HG02981 (cell line): ENCODE data around the gene FUOM.
"Not testable (repeated sequence)": the region's sequence is repeated elsewhere in the genome, so short reads cannot be mapped to it uniquely, and the experiment has no call there.

Source experiments
- ATAC-seq: cut with Tn5 transposase; IDR thresholded peaks from one replicate; pipeline ENCODE4 v1.9.1; 2021; ENCODE audit warnings: mild to moderate bottlenecking, moderate library complexity; ENCODE audit not compliant: unreplicated experiment

The FUOM gene

DNA sequence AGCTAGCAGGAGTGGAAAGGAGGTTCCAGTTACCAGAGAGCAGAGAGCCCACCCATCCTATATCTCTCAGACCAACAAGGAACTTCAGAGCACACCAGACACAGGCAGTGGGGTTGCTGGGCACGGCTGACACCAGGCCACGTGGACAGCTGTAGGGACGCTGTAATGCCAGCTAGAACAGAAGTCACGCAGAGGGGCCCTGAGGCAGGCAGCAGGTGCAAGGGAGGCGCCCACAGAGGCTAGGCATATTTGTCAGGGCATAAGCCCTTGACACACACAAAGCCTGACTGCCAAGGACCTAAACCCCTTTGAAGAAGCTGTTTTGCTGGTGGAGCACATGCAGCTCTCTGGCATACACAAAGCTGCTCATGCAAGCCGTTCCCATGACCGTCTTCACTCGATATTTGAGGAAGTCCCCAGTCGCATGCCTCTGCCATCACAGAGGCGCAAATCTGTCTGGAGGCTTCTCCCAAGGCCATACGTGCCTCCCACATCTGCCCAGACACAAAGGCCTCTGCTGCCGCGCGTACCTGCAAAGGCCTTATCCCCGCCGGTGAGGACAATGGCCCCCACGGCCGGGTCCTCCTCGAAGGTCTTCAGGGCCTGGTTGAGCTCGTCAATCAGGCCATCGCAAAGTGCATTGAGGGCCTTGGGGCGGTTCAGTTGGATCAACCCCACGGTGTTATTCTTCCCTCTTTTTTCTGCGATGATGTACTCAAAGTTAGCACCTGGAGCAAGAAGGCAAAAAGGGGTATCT, 12.4 kb upstream of the FUOM start:
- no peak for ATAC-seq

DNA sequence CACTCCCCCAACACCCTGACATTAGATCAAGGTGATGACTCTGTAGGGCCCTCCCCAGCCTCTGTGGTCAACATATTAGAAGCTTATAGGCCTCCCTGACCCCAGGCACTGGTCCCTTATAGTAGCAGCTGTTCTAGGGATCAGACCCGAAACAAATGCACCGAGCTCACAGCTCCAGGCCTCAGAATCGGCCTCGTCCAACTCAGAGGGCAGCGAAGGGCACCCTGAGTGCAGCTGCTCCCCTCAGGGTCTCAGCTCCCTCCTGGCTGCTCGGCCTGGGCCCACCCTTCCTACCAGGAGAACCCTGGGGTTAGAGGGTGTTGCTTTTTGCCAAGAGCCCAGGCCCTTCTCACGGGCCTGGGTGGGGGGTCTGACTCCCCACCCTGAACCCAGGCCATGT, 10.3 kb upstream of the FUOM start:
- ATAC-seq, result no peak

DNA sequence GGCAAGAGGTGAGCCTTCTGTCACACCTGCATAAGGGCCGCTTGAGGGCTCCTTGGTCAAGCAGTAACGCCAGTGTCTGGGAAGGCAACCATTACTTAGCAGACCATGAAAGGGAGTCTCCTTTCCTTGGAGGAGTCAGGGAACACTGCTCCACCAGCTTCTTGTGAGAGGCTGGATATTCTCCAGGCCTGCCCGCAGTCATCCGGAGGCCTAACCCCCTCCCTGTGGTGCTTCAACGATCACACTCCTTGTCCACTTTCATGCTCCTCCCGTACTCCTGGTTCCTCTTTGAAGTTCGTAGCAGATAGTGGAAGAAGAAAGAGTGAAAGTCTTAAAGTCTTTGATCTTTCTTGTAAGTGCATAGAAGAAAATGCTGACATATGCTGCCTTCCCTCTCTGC, 9.6 kb upstream of the FUOM start:
- not testable (repeated sequence) for ATAC-seq

DNA sequence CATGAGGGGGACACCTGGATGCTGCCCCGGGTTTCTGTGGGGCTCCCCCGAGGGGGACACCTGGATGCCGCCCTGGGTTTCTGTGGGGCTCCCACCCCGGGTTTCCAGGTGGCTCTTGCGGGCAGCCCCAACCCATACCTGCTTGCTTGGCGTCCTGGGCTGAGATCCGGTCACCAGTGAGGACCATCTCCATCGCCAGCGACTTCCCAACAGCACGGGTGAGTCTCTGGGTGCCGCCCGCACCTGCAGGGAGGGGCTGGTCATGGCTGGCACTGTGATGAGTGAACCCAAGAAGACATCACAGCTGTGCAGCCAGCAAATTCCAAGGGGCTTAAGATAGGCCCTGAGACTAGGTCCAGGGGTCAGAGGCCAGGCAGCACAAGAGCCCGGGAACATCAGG, 8.9 kb upstream of the FUOM start:
- no peak for ATAC-seq

DNA sequence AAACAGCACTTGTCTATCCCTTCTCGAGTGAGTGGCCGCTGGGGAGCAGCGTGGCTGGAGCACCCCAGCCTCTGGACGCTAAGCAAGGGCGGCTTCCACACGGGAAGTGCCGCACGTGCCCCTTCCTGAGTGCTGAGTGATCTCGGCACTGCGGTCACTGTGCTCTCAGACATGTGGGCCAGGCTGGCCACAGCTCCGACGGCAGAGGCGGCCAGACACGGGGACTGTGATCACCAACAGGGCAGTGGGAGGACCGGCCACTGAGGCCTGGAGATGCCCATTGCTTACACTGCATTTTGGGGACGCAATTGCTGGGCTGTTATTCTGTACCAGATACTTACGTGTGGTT, 8.3 kb upstream of the FUOM start:
- ATAC-seq, result no peak

DNA sequence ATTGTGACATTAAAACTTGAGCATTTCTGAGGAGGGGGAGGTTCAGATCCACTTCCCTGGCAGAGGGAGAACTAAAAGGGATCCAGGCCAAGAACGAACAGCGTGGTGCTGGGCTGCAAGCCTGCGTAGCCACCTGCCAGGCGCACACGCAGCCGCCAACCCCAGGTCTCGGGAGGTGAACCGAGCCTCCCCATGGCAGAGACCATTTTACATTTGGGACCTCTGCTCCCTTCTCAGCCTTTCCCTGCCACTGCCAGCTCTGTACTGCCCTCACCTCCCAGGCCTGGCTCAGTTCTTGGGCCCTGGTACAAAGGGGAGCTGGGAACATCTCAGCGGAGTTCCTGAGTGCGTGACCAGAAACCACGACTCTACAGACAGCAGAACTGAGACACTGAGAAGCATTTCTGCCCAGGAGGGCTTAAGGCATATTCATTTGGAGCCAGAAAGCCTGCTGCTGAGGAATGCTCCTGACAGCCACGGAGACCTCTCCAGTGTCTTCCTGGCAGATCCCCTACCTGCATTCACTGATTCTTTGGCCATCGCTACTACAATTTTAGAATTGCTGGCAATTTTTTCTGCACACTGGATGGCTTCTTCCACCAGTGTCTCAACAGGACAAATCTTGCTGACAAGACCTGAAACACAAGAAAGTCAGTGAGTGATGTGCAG, 7.8 kb upstream of the FUOM start:
- ATAC-seq, result no peak

DNA sequence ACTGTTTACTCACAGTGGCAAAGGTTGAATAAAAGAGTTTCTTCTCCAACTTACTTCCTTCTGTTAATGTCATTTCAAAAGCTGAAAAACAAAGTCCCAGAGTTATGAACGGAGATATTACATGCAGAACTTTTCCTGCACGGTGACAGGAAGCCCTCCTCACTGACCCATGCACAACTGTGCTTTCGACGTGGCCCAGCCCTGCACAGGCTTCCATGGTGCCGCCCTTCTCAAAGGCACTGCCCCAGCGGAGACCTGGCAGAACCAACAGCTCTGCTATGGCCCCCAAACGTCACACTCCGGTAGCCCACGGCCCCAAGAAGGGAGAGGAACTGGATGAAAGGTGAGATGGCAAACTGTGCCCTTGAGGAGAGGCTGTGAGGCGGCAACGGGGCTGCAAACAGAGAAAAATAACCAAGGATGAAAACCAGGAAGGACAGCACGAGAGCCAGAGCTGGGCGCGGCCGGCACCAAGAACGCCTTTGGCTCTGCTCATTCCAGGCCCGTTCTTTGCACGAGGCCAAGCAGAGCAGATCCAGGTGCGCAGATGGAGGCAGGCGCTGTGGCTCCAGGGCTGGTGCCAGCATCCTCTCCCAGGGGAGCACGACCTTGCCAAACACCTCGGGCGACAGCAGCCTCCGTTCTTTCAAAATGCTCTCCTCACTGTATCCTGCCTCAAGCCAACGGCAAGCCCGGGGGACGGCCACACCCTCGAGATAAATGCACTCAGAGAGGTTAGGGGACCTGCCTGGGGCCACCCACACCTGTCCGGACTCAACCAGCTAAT, 7.0 kb upstream of the FUOM start:
- ATAC-seq, result no peak

DNA sequence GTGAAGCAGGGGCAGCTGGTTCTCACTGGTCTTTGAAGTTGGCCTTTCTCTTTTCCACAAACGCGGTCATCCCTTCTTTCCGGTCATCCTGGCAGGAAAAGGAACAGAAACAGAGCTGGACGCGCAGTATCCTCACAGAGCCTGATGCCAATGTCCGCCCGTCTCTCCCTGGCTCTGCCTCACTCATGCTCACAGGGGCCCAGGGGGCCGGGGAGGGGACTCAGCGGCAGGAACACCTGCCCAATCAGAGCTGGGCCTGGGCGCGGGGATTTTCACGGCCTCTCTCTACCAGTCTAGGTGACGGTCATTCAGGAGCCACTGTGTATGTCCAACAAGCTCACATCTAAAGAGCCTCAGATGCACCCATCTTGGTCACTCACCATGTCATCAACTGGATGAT, 5.0 kb upstream of the FUOM start:
- no peak for ATAC-seq

DNA sequence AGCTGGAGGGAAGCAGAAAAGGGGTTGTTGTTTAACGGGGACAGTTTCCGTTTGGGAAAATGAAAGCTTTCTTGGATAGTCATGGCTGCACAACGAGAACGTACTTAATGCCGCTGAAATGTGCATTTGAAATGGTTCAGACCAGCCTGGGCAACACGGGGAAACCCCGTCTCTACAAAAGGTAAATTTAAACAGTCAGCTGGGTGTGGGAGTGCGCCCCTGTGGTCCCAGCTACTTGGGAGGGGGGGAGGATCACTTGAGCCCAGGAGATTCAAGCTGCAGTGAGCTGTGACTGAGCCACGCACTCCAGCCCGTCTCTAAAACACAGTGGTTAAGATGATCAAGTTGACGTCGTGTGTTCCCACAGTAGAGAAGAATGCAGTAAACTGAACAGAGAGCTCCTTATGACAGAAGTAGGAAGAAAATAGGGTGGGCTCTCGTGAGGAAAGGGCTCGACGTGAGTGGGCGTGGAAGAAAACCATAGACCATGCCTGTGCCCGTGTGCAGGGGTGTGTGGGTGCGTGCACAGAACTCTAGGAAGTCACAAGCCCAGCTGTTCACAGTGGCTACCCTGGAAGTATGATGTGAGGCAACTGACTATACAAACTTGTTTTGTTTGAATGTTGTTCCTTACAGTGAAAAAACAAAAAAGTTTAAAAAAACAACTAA, 4.1 kb upstream of the FUOM start:
- ATAC-seq, result no peak

DNA sequence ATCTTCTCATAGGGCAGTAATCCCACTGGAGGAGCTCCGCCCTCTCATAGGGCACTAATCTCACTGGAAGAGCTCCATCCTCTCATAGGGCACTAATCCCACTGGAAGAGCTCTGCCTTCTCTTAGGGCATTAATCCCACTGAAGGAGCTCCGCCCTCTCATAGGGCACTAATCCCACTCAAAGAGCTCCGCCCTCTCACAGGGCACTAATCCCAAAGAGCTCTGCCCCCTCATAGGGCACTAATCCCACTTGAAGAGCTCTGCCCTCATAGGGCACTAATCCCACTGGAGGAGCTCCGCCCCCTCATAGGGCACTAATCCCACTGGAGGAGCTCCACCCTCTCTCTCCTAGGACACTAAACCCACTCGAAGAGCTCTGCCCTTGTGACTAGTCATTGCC, 3.4 kb upstream of the FUOM start:
- no peak for ATAC-seq

DNA sequence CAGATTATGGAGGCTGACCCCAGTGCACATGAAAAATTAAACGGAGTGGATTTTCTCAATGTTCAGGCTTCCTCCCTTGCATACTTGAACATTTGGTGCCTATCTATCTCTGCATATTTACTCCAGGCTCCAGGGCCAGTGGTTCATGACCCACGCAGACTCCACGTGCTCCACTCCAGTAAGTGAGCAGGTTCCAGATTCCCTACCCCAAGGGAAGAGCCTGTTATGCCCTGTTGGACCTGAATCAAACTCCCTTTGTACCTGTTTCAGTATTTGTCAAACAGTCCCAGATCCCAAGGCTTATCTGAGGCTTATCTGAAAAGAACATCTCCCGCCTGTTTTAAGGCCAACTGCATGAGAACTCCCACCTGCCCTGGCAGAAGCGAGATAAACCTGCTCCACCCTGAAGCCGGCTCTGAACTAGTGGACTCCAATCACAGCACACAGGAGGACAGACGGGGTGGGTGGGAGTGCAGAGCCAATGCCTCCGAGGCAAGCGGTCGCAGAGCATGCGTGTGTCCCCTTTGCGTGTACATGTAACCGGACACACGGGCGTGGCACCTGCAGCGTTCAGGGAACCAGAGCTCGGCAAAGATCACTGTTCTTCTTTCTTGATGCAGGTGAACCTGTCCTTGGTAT, 2.3 kb upstream of the FUOM start:
- ATAC-seq, result no peak

DNA sequence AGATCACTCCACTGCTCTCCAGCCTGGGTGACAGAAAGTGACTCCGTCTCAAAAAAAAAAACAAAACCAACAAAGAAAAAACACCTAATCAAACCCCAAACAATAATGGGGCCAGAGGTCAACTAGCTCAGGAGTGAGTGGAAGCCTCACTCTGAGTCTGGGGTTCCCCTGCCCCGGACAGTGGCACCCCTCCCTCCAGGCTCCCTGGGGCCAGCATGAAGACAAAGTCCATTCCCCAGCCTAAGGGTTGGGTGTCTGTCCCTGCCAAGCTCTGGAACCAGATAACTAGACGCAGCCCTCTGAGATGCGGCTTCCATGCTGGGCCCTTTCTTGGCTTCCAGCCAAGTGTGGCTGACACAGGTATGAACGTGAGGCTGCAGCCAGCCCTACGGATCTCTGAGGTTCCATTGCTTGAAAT, 1.7 kb upstream of the FUOM start:
- ATAC-seq, result no peak

DNA sequence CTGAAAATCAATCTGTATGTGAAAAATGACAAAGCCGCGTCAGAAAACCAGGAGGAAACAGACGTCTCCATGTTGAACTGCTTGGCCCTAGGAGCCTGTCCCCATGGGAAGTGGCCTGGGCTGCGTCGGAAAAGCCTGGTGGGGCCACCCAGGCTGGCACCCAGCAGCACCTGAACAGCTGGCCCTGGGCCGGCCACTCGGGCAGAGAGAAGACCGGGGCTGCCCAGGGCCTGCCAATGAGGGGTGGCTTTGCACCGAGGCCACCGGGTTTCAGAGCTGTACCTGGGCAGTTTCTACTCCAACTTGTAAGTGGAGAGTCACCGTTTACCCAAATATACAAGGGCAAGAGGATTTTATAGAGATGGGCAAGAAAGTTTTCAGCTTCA, 1.1 kb upstream of the FUOM start:
- no peak for ATAC-seq

DNA sequence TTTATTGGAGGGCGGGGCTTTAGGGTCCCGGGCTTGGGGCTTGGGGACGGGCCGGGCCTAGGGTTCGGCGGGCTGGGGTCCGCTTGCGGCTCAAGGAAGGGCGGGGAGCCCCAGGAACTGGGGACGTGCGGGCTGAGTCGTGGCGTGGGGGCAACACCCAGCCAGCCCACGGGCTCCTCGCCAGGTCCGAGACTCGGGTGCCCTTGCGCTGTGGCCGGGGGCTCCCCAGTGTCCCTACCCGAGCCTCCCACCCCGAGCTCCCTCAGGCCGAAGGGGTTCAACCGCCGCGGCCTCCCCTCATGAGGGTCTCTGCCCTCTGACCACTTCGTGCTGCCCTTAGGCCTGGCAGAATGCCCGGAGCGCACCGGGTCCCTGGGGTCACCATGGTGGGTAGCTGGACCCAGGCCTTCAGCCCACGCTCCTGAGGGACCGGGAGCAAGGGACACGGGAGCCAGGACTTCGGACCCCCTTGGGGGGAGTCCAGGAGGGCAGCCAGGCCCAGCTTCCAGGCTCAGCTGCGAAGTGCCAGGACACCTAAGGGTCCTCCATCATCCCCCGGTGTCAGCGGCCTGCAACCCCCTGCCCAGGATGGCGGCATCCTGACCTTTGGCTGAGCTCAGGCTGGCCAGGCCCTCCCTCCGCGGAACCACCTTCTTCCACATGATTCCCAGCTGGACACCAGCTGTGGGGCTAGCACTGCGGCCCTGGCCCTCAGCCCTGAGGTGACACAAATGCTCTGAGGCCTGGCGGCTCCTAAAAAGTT, 524 bp upstream of the FUOM start:
- ATAC-seq, result no peak

DNA sequence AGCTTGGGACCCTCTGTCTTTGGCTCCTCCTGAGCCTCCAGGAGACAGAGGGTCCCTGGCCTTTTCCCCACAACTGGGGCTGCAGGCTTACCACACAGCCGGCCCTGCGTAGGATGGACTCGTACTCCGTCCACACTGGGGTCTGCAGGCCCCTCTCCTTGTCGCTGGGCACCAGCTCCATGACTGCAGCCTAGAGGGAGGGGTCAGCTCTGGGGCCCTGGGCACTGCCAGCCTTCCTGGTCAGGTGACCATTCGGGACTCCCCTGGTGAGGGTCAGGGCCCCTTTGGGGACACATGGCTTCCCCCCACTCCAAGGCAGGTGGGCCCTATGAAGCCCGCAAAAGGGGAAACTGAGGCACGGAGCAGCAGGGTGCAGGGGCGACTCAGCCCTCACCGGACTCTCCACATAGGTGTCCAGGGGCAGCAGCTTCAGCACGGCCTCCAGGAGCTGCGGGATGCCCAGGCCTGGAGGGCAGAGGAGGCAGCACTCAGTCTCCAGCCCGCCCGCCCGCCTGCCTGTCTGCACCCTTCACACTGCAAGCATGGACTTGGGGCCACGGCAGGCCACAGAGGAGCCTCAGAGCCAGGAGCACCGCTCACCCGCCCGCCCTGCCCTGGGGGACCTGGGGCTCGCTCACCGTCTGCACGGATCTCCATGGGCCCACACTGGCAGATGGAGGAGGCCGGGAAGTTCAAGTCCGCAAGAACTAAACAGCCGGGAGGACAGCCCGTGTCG, 1.1 kb downstream of the FUOM start:
- no peak for ATAC-seq

DNA sequence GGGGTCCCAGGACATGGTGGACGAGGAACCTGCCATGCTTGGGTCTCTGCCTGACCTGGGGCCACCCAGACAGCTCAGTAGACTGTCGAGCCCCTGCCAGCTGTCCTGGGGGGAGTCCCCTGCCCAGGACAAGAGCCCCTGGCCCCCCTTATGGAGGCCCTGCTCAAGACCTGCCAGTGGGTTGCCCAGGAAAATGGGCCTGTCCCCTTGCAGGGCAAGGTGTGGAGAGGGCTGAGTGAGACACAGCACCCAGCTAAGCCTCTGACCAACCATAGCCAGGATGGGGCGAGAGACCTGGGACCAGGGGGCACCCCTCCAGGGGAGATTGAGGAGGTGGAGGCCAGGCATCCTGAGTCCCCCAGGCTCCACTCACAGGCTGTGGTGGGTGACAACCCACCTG, 1.8 kb downstream of the FUOM start:
- ATAC-seq, result no peak

DNA sequence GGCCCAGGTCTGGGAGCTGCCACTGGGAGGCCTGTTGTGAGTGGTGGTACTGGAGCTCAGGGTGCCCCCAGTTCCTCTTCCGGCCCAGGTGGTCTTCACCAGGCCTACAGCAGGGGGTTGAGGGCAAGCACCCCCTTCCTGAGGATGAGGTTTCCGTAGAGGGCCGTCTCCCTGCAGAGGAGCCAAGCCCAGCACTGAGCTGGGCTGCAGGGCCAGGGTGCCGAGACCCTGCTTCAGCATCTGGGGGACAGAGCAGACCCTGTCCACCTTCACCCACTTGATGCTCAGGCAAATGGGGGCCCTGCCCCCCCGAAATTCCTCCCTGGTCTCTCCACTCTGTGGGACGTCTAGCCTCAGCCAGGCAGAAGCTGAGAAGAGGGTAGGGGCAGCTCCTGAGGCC, 2.6 kb downstream of the FUOM start:
- ATAC-seq, result no peak

DNA sequence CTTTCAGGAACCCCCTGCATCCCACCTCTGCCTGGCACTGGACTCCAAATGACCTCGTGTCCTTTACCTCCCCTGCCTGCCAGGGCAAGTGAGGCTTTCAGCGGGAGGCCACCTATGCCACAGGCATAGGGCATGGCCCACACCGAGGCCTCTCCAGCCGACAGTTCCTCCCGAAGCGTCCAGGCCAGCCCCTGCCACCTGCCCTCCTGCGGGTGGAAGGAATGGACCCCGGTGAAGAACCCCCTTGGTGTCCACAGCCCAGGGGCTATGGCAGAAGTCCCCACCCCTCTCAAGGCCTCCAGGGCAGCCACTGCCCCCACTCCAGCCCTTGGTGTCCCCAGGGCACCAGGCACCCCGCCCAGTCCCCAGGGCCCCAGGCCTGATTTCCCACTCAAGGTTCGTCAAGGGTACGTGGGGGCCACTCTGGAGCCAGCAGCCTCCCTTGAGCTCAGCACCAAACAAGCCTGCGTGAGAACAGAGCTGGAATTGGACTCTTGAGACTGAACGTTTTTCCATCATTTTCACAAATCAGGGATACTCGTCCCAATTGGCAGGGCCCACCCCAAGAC, 3.1 kb downstream of the FUOM start:
- no peak for ATAC-seq

DNA sequence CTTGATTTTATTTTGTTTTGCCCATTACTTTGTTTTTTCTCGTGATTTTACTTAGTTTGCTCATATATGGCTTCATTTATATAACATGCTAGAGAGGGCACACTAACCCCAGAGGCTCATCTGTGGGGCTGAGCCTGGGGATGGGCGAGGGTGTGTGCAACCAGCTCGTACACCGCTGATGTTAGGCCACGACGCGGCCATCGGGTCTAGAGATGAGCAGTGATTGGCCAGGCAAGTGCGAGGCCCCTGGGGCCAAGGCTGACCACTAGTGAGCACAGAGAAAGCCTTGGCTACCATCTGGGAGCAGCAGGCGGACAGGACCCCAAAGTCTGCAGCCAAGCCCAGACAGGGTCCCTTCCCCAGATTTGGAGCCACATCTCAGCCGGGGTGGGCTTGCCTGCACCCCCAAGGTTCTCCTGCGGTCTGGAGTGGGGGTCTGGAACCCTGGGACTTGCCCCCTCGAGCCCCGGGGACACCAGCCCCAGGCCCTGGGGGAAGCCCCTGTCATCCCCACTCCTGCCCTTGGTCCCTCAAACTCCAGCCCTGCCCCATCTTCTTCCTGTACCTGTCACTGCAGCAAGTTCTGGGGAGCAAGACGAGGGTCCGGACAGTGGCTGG, 3.7 kb downstream of the FUOM start:
- ATAC-seq, result no peak
